ENCODE measurements around the gene CPLX3. TPM values are rescaled to one million over a fixed set of nuclear protein-coding genes. Genes with fewer than 3 reads are reported as not detected.

CPLX3 gene
- total and polyA plus RNA-seq, 2 of the 8 experiments (the other 6 are each of a cell fraction or from before 2014, with no cell fraction given) = 0.17 TPM; not detected in 1

DNA sequence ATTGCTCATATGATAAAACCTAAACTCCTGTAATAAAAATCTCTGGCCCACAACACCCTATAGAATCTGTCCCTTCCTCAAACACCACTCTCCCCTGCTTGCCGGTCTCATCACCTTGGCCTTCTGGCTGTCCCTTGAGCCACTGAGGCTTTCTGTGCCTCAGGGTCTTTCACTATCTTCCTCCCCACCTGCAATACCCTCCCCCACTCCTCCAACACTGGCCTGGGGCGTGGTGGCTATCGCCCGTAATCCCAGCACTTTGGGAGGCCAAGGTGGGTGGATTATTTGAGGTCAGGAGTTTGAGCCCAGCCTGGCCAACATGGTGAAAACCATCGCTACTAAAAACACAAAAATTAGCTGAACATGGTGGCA lies 47.8 kb upstream of the CPLX3 start (continued):
- no peak for TF ChIP-seq CTBP2 (IDR thresholded peaks at IDR 0.05; ENCODE audit: borderline replicate concordance, insufficient read depth, insufficient read length, low read length)

Data from H1 (cell line).